ENCODE results near the gene FAM240B.

DNA sequence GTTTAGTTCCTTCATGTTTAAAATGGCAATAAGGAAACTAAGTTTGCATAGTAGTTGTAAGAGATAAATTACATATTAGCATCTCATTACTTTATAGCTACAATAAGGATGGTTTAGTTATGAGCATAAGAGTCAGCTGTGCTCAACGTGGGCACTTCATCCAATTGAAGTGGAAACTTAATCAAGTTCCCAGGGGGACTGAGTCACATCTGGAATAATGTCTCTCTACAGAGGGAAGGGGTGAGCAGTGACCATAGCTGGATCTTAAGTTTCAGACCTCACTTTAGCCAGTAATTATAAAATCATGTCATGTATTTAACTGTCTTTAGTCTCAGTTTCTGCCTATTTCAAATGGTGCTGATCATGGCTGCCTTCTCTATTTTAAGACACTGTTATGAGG lies 36.8 kb upstream of the FAM240B start:
- TF ChIP-seq, protein P1, sequence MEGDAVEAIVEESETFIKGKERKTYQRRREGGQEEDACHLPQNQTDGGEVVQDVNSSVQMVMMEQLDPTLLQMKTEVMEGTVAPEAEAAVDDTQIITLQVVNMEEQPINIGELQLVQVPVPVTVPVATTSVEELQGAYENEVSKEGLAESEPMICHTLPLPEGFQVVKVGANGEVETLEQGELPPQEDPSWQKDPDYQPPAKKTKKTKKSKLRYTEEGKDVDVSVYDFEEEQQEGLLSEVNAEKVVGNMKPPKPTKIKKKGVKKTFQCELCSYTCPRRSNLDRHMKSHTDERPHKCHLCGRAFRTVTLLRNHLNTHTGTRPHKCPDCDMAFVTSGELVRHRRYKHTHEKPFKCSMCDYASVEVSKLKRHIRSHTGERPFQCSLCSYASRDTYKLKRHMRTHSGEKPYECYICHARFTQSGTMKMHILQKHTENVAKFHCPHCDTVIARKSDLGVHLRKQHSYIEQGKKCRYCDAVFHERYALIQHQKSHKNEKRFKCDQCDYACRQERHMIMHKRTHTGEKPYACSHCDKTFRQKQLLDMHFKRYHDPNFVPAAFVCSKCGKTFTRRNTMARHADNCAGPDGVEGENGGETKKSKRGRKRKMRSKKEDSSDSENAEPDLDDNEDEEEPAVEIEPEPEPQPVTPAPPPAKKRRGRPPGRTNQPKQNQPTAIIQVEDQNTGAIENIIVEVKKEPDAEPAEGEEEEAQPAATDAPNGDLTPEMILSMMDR (IDR thresholded peaks at IDR 0.05; ENCODE audit: low read depth, low read length) = no peak
- TF ChIP-seq EZH2phosphoT487 (IDR thresholded peaks at IDR 0.05; ENCODE audit: low read depth) = no peak

All from OCI-LY3 (cell line).